PC-9 (cell line): ENCODE measurements around the gene CDH24. TPM values are rescaled to one million over a fixed set of nuclear protein-coding genes. Genes with fewer than 3 reads are reported as not detected.

Experiments used
- BruUV-seq: library from RNA; stranded (reverse); fragments of 400-500 nt; replicated peaks from 2 replicates; lab custom pipeline; 2021; lab: Mats Ljungman, UMichigan
- CTCF ChIA-PET: fragments of 300-600 bp; sonication (Branson Sonifier 250); formaldehyde crosslinking; loops from one replicate; lab custom pipeline; 2022; ENCODE audit warnings: antibody characterized with exemption; lab: Charles Lee
- POLR2A ChIA-PET: fragments of 300-600 bp; sonication (Branson Sonifier 250); formaldehyde crosslinking; loops from one replicate; lab custom pipeline; 2022; ENCODE audit warnings: antibody characterized with exemption; ENCODE audit not compliant: unreplicated experiment; lab: Charles Lee
- DNase-seq, 2 experiments: peaks; one replicate each; pipeline versions ENCODE4 v3.0.0 to v3.0.0-alpha.2; 2015 to 2022; ENCODE audit warnings: mixed read lengths in 1 of 2
- H2AFZ ChIP-seq: fragments of 200-600 bp; sonication (generic); 2 replicates; pipeline ENCODE4 v1.8.1; 2017; ENCODE audit warnings: antibody characterized with exemption
- H3F3A ChIP-seq: fragments of 200-600 bp; sonication (generic); 2 replicates; pipeline ENCODE4 v1.8.1; 2017; ENCODE audit warnings: antibody characterized with exemption, mild to moderate bottlenecking, low read depth; ENCODE audit not compliant: insufficient read depth
- H3K27ac ChIP-seq: fragments of 200-600 bp; sonication (generic); 2 replicates; pipeline ENCODE4 v1.6.1; 2016; ENCODE audit warnings: mixed run types
- H3K27me3 ChIP-seq: fragments of 200-600 bp; sonication (generic); 2 replicates; pipeline ENCODE4 v1.6.1; 2016; ENCODE audit warnings: low read depth, mixed run types; ENCODE audit not compliant: insufficient read depth
- H3K36me3 ChIP-seq: fragments of 200-600 bp; sonication (generic); 2 replicates; pipeline ENCODE4 v1.6.1; 2016; ENCODE audit warnings: low read depth, mixed run types
- H3K4me1 ChIP-seq: fragments of 200-600 bp; sonication (generic); replicated peaks from 2 replicates; pipeline ENCODE4 v1.6.1; 2016; ENCODE audit warnings: mixed run types; ENCODE audit not compliant: insufficient read depth
- H3K4me2 ChIP-seq: fragments of 200-600 bp; sonication (generic); 2 replicates; pipeline ENCODE4 v1.6.1; 2017; ENCODE audit warnings: mixed run types
- H3K4me3 ChIP-seq: fragments of 200-600 bp; sonication (generic); 2 replicates; pipeline ENCODE4 v1.6.1; 2016; ENCODE audit warnings: mixed run types
- H3K79me2 ChIP-seq: fragments of 200-600 bp; sonication (generic); 2 replicates; pipeline ENCODE4 v1.6.1; 2017; ENCODE audit warnings: low read depth, mixed run types
- H3K9me2 ChIP-seq: fragments of 200-600 bp; sonication (generic); 2 replicates; pipeline ENCODE4 v1.8.1; 2017; ENCODE audit warnings: mild to moderate bottlenecking; ENCODE audit not compliant: insufficient read depth
- H3K9me3 ChIP-seq: fragments of 200-600 bp; sonication (generic); 2 replicates; pipeline ENCODE4 v1.8.1; 2016; ENCODE audit warnings: low read depth; ENCODE audit not compliant: insufficient read depth
- H4K20me1 ChIP-seq: fragments of 200-600 bp; sonication (generic); 2 replicates; pipeline ENCODE4 v1.8.1; 2017; ENCODE audit not compliant: insufficient read depth
- EZH2 ChIP-seq: fragments of 200-600 bp; sonication (generic); IDR thresholded peaks from 2 replicates; pipeline ENCODE4 v1.8.0; 2017; ENCODE audit warnings: antibody characterized with exemption, low read depth
- intact Hi-C: fragments of 100-400 bp; cut with micrococcal nuclease; formaldehyde crosslinking; loops from one replicate; pipeline ENCODE4 v1.10.0; 2022; ENCODE audit not compliant: unreplicated experiment
- total RNA-seq: library from RNA; stranded (reverse); gene quantifications from 2 replicates; pipeline ENCODE4 v1.2.3, GENCODE V29; 2021
- TF ChIP-seq, protein P1 (sequence below): fragments of 200-600 bp; sonication (generic); conservative IDR thresholded peaks from 2 replicates; pipeline ENCODE4 v1.6.1; 2017; ENCODE audit warnings: mixed run types, antibody characterized with exemption, mild to moderate bottlenecking, moderate library complexity

The CDH24 gene
- total RNA-seq, 1 experiment from 2014 or later = 16.4 TPM

DNA sequence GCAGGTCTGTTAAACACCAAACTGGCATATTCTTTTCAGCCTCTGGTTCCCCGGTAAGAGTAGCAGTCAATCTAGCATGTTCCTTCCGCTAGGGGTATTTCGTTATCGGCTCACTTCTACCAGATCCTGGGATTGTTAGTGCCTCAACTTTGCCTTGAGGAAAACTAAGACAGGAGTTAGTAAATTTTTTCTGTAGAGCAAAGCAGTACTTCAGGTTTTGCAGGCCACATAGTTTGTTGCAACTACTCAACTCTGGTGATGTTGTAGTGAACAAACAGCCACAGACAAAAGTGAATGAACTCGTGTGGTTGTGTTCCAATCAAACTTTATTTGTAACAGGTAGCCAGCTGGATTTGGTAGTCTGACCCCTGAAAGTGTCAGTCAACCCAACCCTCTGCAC lies 6.3 kb upstream of the CDH24 start:
- Histone ChIP-seq H3K36me3 (peaks cover 34% of the 10 kb centered on the region; the same call in 1 of the 2 replicates), H3F3A (peaks cover 71% of the 10 kb centered on the region), H3K9me2 (no peaks in the 10 kb centered on the region), H3K4me3 (no peak overlapping the region), H3K4me1 (peaks cover 32% of the 10 kb centered on the region), H4K20me1 (peaks cover 12% of the 10 kb centered on the region), H3K4me2 (no peak overlapping the region), H3K9me3 (no peaks in the 10 kb centered on the region), H2AFZ (no peak overlapping the region), H3K27me3 (no peaks in the 10 kb centered on the region), H3K79me2 (peaks cover 28% of the 10 kb centered on the region), H3K27ac (no peak overlapping the region)
- DNase-seq = peak in 1 of 2 experiments; percentile 54
- intact Hi-C loops = no loop called here
- ChIA-PET CTCF (no interaction called here), POLR2A (interaction anchor here (0.6 kb wide), 1 partner anchor 31 kb away, joined by 3 read pairs; the partner anchor contains the start of genes ACIN1 and C14orf119)
- no TSS peak for BruUV-seq
- TF ChIP-seq, protein P1, sequence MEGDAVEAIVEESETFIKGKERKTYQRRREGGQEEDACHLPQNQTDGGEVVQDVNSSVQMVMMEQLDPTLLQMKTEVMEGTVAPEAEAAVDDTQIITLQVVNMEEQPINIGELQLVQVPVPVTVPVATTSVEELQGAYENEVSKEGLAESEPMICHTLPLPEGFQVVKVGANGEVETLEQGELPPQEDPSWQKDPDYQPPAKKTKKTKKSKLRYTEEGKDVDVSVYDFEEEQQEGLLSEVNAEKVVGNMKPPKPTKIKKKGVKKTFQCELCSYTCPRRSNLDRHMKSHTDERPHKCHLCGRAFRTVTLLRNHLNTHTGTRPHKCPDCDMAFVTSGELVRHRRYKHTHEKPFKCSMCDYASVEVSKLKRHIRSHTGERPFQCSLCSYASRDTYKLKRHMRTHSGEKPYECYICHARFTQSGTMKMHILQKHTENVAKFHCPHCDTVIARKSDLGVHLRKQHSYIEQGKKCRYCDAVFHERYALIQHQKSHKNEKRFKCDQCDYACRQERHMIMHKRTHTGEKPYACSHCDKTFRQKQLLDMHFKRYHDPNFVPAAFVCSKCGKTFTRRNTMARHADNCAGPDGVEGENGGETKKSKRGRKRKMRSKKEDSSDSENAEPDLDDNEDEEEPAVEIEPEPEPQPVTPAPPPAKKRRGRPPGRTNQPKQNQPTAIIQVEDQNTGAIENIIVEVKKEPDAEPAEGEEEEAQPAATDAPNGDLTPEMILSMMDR = no peak
- no peak for TF ChIP-seq EZH2

GRCh38 chr14:23062002-23062401 lies 4.7 kb upstream of the CDH24 start:
- intact Hi-C loops = no loop called here
- BruUV-seq = no TSS peak
- CTCF ChIA-PET = interaction anchor here (0.6 to 1.6 kb wide), 6 partner anchors 9 to 129 kb away, joined by 4 to 11 read pairs (median 6); no protein-coding TSS in a partner anchor
- Histone ChIP-seq H3K9me2 (no peaks in the 10 kb centered on the region), H4K20me1 (peaks cover 3% of the 10 kb centered on the region), H3K9me3 (no peaks in the 10 kb centered on the region), H3K36me3 (peaks cover 34% of the 10 kb centered on the region; the same call in 1 of the 2 replicates), H3F3A (peaks cover 79% of the 10 kb centered on the region), H3K4me3 (no peak overlapping the region), H3K27ac (no peak overlapping the region; the same call in 1 of the 2 replicates), H3K4me2 (peak overlapping the region; percentile 50), H3K27me3 (no peaks in the 10 kb centered on the region), H3K4me1 (peaks cover 32% of the 10 kb centered on the region), H2AFZ (no peak overlapping the region), H3K79me2 (peaks cover 16% of the 10 kb centered on the region)
- TF ChIP-seq, protein P1 = no peak
- no peak for TF ChIP-seq EZH2
- peak; percentile 79 to 86 for DNase-seq
- POLR2A ChIA-PET = interaction anchor here (0.5 to 1.0 kb wide), 5 partner anchors 9 to 174 kb away, joined by 3 to 24 read pairs (median 6); partner anchors contain the start of genes ACIN1 and C14orf119

DNA sequence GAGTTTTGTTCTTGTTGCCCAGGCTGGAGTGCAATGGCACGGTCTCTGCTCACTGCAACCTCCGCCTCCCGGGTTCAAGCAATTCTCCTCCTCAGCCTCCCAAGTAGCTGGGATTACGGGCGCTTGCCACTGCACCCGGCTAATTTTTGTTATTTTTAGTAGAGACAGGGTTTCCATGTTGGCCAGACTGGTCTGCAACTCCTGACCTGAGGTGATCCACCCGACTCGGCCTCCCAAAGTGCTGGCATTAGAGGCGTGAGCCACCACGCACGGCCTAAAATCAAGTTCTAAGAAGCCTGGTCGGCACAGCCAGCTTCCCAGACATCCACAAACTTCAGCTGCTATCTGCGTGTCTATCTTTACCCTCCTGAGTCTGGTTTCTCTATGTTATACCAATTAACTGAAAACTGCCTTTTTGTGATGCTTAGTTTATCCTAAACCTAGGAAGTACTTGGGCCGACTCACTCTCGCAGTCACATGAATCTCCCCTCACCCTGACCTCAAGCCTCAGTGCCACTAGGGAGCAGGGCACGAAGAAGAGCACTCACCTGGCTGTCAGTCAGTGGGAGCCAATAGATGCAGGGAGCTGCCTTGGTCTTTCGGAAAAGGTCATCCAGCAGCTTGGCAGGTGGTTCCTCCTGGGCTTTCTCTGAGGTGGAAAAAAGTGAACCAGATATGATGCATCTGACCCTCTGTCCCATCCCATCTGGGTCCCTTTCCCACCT lies 3.4 kb upstream of the CDH24 start:
- ChIA-PET CTCF (no interaction called here), POLR2A (no interaction called here)
- no peak for DNase-seq
- TF ChIP-seq EZH2 = no peak
- TF ChIP-seq, protein P1 = no peak
- H3K36me3 ChIP-seq = peaks cover 23% of the 10 kb centered on the region; the same call in 1 of the 2 replicates
- H3F3A ChIP-seq = peaks cover 76% of the 10 kb centered on the region
- no peak overlapping the region for H3K4me2 ChIP-seq
- H3K9me2 ChIP-seq = no peaks in the 10 kb centered on the region
- no peak overlapping the region for H2AFZ ChIP-seq
- no peak overlapping the region for H3K27ac ChIP-seq
- H3K9me3 ChIP-seq = no peaks in the 10 kb centered on the region
- H3K79me2 ChIP-seq = peaks cover 4% of the 10 kb centered on the region
- no peak overlapping the region for H3K4me3 ChIP-seq
- intact Hi-C loops = no loop called here
- peaks cover 40% of the 10 kb centered on the region for H3K4me1 ChIP-seq
- 0 out of 2 replicates have a peak, but pooled peaks cover 3% of the 10 kb centered on the region for H4K20me1 ChIP-seq
- BruUV-seq = no TSS peak
- H3K27me3 ChIP-seq = no peaks in the 10 kb centered on the region
